Measurements from ENCODE around the gene DNAJC5G.
A peak's percentile ranks its signal among the peaks of the same experiment; 100 is the strongest.
"Not testable (repeated sequence)": the region's sequence is repeated elsewhere in the genome, so short reads cannot be mapped to it uniquely, and the experiment has no call there.

Gene DNAJC5G

DNA sequence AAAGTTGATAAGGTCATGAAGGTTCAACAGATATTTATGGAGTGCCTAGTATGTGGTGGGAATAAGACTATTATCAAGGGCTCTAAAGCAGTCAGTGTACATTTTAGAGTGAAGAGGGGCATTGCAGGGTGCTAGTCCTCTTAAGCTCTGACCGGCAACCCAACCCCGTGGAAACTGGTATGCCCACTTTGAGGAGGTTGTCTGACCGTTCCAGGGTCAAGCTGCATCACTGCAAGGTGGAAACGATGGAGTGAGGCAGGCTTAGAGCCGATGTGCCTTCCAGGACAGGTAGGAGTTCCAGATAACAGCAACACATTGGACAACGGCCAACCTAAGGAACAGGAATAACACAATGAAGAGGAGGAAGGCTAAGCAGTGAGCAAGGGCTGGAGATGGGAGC is 34.4 kb downstream of the DNAJC5G start:
- DNase-seq (ENCODE audit: low spot score): no peak

DNA sequence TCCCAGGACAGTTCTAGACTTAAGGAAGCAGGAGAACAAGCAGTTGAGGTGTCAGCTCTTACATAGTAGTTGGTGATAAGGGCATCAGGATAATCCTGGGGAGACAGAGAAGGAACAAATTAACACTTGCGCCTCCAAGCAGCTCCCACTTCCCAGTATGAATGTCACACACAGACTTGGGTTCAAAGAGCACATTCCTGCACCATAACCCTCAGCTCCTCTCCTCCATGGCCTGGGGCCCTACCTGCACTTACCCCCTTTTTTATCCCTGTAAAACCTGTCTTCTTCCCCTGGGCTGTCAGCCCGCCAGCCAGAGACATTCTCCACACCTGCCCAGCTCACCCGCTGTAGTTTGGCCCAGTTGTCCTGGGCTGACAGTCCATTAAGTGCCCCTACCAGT is 36.9 kb downstream of the DNAJC5G start:
- DNase-seq (ENCODE audit: low spot score): no peak

DNA sequence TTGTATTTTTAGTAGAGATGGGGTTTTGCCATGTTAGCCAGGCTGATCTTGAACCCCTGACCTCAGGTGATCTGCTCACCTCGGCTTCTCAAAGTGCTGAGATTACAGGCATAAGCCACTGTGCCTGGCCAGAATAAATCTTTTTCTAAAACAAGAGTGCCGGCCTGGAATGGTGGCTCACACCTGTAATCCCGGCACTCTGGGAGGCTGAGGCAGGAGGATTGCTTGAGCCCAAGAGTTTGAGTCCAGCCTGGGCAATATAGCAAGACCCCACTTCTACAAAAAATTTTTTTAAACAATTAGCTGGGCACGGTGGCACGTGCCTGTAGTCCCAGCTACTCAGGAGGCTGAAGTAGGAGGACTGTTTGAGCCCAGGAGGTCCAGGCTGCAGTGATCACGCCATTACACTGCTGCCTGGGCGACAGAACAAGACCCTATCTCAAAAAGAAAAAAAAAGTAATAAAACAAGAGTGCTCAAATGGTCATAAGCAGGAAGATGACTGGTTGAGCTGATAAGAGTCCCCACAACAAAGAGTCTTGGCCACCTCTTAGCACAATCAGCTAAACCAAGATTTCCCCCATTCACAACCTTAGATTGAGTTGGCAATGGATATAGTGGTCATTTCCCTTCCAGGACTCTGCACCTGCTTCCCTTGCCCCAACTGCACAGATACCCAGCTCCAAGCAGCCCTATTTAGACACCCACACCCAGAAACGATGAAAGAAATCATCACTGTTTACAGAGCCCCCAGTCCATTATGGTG is 38.8 kb downstream of the DNAJC5G start:
- no peak for DNase-seq (ENCODE audit: low spot score)

DNA sequence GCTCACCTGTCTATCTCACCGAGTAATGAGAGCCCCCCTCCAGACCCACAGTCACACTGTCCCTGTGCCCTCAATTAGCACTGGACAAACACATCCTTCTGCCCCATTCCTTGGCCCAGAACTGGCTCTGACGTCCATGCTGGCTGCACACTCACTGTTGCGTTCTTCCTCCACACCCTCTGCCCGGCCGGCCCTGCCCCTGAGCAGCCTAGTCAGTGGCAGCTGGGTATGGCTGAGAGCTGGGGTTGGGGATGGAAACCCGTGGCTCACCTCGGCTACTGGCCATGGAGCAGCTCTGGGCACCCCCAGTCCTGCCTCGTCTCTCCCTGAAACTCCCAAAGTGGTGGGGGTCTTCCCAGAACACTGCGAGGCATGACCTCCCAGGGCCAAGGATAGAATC is 39.5 kb downstream of the DNAJC5G start:
- no peak for DNase-seq (ENCODE audit: low spot score)

DNA sequence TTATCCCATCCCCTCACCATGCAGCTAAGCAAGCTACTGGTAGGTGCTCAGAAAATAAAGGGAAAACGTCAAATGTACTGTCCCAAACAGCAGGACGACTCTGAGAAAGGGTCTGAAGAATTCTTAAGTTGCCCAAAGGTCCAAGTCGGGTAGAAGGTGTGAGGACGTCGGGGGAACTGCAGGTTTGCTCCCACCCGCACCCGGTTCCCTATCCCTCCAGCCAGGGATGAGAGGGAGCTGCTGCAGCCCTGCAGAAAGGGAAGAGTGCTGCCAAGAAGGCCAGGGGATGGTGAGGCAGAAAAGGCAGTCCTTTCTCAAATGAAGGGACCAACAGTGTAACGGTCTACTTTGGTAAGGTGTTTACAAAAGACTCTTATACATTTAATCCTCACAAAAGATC is 39.9 kb downstream of the DNAJC5G start:
- DNase-seq (ENCODE audit: low spot score): no peak

DNA sequence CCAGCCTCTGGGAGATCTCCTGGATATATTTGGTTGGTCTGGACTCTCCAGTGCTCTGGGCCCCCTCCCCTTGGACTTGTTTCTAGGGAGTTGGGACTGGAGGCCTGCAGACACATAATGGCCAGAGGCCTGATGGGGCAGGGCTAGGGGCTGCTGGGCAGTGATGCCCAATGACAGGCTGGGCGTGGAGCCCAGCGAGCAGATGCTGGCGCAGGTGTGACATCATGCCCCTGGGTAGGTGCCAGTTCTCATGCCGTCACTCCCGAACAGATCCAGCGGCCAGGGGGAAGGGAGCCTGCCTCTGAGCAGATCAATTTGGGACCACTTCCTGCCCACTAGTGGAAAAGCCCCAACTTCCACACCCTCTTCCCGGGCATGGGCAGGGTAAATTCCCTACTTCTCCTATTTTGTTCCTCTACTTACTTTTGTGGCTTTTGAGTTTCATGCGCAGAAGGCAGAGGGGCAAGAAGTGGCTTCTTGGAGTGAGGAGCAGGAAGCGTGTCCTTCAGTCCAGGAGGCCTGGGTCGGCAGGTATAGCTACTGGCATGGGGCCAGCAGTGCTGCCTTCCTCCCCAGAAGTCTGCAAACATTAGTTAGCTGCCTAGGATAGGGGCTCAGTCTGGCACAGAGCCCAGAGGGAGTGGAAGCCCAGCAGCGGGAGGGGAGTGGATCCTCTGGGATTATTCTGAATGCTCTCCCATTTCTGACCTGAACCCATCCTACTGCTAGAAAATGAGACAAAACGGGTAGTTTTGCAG is 41.6 kb downstream of the DNAJC5G start:
- DNase-seq (ENCODE audit: low spot score): peak; percentile 73

DNA sequence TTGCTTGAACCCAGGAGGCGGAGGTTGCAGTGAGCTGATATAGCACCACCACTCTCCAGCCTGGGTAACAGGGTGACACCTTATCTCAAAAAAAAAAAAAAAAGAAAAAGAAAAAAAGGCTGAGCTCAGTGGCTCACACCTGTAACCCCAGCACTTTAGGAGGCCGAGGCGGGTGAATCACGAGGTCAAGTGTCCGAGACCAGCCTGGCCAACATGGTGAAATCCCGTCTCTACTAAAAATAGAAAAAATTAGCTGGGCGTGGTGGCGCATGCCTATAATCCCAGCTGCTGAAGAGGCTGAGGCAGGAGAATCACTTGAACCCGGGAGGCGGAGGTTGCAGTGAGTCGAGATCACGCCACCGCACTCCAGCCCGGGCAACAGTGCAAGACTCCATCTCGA is 44.6 kb downstream of the DNAJC5G start:
- not testable (repeated sequence) for DNase-seq (ENCODE audit: low spot score)

DNA sequence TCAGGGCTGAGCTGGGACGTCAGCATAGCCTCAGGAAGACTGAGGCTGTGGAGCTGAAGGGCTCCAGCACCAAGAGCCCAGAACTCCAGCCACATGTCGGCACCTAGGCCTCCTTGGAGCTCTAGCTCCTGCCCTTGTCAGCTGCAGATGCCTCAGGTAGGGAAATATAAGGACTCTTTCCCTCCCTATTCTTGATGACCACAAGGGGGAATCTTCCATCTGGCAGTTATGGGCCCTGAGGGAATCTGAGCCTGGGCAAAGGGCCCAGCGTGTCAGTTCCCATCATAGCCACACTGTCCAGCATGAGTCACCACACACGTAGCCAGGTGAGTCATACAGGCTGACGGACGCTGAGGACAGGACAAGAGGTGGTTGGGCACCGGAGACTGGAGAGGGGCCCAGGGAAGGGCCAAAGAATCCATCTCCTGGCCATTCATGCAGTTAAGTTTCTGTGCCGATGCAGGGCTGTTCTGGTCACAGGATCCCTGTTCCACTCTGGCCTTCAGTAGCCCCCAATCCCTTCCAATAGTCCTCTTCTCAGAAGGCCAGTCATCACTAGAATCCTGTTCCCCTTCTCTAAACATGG is 45.8 kb downstream of the DNAJC5G start:
- DNase-seq (ENCODE audit: low spot score): no peak

DNA sequence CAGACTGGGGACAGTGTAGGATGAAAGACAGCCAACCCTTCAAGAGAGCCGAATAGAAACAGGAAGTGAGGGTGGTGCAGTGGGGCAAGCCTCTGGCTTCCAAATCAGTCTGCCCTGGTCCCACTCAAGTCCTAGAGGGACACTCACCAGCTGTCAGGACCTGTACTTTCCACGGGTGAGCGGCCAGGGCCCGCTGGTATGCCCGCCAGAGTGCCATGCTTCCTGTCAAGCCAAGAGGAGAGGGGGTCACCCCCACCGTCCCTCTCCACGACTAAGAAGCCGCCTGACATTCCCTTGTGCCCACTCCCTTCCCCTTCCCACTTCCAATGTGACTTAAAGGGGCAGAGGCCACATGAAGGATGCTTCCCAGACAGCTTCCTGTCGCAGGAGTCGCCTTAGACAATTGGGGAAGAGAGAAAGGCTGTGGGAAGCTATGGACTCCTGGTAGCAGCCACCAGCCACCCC is 47.1 kb downstream of the DNAJC5G start:
- DNase-seq (ENCODE audit: low spot score): no peak

DNA sequence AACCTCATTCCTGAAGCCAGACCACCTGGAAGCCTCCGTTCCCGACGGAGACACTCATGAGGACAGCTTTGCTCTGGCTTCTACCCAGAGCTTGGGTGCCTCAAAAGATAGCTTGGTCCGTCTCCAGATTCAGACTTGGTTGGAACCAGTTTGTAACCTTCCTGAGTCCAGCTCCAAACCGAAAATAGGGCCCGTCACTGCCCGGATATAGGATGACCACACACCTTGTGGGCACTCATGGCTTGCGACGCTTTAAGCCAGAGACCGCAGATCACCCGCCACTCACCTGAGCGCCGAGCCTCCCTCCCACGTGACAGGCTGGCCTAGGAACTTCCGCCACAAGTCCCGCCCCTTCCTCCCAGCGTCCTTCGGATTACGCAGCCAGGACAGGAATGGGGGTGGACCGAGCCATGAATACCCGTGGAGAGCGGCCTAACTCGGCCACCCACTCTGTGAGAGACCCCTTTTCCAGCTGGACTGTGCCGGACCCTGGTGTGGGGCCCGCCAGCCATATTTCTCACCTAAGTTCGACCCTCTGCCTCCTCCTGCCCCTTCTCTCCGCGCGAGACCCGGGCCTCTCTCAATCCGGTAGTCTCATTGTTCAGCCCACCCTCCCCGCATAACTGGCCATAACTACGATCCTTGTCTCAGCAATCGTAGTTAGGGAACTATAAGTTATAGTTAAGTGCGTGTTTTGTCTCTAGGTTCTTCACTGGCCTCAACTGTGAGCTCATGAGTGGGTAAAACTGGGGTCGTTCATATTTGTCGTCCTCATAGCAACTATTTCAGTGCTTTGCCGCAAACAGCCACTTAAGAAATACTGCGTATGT is 47.7 kb downstream of the DNAJC5G start, which contains the start of gene MPV17:
Gene MPV17, minus strand, starts transcription at position 332 of the 830 bp plus-strand sequence. CDS start 580 bp downstream, outside the sequence.
- DNase-seq (ENCODE audit: low spot score): peak; percentile 89

DNA sequence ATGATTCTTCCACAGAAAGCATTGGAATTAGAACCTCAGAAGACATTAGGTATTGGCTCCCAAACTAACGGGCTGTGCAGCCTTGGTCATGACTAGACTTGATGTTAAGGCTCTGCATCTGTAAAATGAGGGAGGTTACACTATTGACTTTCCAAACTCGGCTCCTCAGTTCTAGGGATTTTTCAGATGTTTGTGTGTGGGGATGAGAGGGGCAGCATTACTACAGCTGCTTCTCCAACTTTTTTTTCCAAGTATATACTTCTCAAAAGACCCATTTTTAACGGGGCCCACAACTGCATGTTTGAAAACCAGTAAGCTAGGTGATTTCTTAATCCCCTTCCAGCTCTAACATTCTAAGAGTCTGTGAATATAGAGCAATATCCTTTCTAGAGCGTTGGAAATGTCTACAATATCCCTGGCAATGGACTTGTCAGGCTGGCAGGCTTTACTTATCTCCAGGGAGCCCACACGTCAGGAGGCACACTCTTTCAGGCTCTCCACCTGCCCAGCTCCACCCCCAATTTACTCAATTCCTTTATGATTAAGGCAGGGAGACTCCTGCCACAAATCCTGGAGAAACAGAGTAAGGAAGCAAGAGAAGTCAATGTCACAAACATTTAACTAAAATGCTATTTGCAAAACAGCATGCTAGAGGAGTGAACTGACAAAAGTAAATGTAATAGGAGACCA is 48.5 kb downstream of the DNAJC5G start:
- no peak for DNase-seq (ENCODE audit: low spot score)

DNA sequence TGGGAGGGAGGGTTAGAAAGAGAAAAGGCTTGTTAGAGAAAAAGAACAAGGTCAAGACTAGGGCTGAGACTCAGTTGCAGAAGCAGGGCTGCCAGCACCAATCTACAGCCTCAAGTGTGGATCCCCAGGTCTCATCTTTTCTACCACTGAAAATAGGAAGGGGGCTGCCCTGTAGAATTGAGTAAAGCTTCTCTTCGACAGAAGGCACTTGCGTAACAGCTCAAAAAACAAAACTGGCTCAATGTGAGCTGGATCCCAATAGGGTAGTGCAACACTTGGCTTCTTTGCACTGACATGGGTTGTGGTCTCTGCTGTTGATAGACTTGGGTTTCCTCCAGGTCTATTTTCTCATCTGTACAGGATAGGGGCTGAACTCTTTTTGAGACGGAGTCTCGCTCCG is 49.5 kb downstream of the DNAJC5G start:
- DNase-seq (ENCODE audit: low spot score): no peak
